ENCODE results near the gene ATG4D.

ATG4D gene

DNA sequence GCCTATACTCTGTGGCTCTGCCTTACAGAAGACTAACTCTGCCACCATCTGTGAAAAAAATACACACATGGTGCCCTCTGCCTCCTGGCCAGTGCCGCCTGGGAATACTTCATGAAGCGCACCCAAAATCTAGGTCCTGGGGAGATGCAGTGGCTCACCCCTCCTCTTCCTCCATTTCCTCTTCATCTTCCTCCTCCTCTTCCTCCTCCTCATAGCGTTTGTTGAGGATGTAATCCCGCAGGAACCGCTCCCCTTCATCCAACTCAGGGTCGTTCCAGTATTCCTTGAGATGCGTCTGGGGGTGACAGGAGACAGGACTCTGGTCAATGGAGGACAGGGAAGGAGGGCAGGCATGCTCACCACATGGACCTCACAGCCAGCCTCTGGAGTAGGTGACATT lies 16.4 kb downstream of the ATG4D start:
- TF ChIP-seq, protein P1, sequence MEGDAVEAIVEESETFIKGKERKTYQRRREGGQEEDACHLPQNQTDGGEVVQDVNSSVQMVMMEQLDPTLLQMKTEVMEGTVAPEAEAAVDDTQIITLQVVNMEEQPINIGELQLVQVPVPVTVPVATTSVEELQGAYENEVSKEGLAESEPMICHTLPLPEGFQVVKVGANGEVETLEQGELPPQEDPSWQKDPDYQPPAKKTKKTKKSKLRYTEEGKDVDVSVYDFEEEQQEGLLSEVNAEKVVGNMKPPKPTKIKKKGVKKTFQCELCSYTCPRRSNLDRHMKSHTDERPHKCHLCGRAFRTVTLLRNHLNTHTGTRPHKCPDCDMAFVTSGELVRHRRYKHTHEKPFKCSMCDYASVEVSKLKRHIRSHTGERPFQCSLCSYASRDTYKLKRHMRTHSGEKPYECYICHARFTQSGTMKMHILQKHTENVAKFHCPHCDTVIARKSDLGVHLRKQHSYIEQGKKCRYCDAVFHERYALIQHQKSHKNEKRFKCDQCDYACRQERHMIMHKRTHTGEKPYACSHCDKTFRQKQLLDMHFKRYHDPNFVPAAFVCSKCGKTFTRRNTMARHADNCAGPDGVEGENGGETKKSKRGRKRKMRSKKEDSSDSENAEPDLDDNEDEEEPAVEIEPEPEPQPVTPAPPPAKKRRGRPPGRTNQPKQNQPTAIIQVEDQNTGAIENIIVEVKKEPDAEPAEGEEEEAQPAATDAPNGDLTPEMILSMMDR (conservative IDR thresholded peaks at IDR 0.05; ENCODE audit: low read length), result no peak
- H3K4me3 ChIP-seq (ENCODE audit: low read length), result no peak overlapping the region
- DNase-seq (ENCODE audit: low read depth), result no peak

DNA sequence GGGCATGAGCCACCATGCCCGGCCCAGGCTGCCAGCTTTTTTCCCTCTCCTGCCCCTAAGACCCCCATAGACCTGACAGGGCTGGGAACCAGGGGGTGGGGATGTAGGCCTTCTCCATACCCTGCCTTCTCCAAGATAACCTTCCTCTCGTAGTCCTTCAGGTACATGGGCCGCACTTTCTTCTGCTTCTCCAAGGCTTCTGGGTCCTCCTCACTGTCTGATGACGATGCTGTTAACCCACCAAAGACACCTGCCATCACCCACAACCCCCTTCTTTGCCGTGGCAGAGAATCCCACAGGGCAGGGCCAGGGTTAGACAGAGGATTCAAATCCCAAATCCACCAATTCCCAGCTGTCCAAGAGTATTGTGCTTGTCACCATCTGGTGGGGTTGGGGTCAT lies 18.9 kb downstream of the ATG4D start:
- H3K4me3 ChIP-seq (ENCODE audit: low read length), result no peak overlapping the region
- TF ChIP-seq, protein P1 (conservative IDR thresholded peaks at IDR 0.05; ENCODE audit: low read length), result no peak
- no peak for DNase-seq (ENCODE audit: low read depth)

DNA sequence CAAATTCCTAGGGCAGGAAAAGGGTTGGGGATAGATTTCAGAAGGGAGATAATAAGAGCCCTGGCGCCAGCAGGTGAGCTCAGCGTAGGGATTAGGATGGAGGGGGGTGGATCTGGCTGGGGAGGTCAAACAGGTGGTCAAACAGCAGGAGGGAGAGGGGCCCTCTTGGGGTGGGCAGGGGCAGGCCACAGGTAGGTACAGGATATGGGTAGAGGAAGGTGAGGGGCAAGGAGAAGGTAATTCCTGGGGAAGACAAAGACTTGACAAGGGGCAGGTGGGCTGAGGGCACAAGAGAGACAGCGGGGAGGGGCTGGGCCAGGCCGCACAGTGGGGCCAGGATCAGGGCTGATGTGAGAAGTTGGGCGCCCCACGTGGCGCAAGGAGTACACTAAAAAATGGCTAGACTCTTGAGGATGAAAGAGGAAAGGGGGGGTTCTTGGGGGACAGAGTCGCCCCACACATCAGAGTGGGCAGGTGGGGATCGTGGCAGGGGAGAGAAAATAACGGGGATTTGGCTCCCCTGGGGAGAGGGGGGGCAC lies 21.4 kb downstream of the ATG4D start:
- peak overlapping the region; percentile 91 for H3K4me3 ChIP-seq (ENCODE audit: low read length)
- TF ChIP-seq, protein P1 (conservative IDR thresholded peaks at IDR 0.05; ENCODE audit: low read length), result peak; percentile 42
- peak; percentile 49 for DNase-seq (ENCODE audit: low read depth)

DNA sequence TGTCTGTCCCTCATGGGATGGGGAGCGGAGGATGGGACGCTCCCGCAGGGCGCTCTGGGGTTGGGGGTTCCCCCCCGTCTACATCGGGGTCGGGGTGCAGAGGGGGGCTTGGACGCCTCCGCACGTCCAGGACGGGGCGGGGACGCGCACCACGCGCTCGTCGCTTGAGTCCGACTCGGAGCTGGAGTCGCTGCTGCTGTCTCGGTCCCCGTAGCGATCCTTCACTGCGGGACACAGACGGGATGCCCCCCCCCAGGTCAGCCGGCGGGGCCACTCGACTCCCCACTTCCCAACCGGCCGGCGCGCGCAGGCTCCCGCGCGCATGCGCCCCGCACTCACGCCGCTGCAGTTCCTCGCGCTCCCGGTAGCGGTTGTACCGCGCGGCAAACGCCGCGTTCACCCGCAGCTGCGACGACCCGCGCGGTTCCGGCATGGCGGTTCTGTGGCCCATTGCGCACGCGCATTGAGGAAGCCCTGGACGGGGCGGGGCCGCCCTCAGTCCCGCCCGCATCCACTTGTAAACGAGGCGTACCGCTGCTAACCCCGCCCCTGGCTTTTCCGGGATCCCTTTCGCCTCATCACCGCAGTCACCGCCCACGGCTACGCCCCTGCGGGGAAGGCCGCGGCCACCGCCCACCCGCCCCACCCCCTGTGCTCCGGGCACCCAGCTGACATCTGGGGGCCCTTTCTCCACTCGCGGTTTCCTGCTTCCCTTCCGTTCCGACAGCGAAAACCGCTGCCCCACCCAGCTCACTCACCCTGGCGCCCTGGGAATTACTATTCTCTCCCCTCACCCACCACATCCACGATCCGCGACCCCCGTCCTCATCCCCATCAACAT lies 22.1 kb downstream of the ATG4D start, which contains the start of gene KRI1:
KRI1 (minus strand) TSS at position 444 of the 841 bp plus-strand sequence; CDS start at position 433, 11 bp downstream.
- TF ChIP-seq, protein P1 (conservative IDR thresholded peaks at IDR 0.05; ENCODE audit: low read length), result peak; percentile 27; the same call in 1 of the 2 replicates
- peak; percentile 98 for DNase-seq (ENCODE audit: low read depth)

DNA sequence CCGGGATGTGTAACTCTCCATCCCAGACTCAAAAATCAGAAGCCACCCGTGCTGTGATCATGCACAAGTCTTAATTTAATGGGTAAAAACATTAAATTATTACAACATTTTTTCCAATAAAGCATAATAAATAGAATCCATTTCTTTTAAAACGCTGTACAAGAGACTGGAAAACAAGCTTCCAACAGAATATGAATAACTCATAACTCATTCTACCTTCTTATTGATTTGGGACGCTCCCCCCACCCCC lies 22.6 kb downstream of the ATG4D start:
- TF ChIP-seq, protein P1 (conservative IDR thresholded peaks at IDR 0.05; ENCODE audit: low read length), result no peak
- peak overlapping the region; percentile 66 for H3K4me3 ChIP-seq (ENCODE audit: low read length)
- no peak for DNase-seq (ENCODE audit: low read depth)

More for the DNA sequence above, 22.1 kb downstream of the ATG4D start, which contains the start of gene KRI1:
- peak within 1 kb of the TSS; percentile 91 for H3K4me3 ChIP-seq (ENCODE audit: low read length)

DNA sequence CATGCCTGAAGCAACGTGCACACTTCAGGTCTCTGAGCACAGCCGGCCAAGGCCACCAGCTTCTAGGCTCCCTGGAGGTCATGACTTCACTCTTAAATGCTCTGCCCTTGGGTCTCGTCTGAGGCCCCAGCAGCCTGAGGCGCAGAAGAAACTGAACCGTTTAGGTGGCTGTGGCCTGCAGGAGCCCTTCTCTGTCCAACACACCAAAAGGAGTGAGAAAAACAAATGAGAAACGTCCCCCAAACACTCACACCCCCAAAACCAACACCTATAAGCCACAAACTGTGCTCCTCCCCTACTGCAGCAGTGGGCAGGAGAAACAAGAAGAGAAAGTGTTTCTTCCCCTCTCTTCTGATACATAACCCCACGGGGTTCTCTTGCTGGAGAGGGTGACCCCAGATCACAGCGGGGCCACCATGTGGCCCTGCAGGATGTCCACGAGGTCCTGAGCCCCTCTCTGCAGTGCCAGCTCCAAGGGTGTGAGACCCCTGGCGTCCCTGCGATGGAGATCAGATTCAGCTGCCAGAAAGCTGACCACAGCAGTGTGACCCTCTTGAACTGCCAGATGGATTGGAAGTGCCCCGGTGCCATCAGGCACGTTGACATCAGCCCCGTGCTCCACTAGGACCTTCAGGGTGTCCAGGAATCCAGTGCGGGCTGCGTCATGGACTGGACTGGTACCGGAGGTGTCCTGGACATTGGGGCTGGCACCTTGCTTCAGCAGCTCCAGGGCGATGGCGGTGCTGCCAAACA lies 23.1 kb downstream of the ATG4D start:
- DNase-seq (ENCODE audit: low read depth), result no peak
- H3K4me3 ChIP-seq (ENCODE audit: low read length), result peak overlapping the region; percentile 66
- TF ChIP-seq, protein P1 (conservative IDR thresholded peaks at IDR 0.05; ENCODE audit: low read length), result no peak
